22Rv1 (cell line): ENCODE results near the gene FAM50B.

Experiments used
- H3K27ac ChIP-seq: fragments of 450-650 bp; 2 replicates; pipeline ENCODE4 v1.5.1; 2017
- CTCF ChIP-seq: fragments of 450-650 bp; IDR thresholded peaks from 2 replicates; pipeline ENCODE4 v1.5.1; 2017; ENCODE audit warnings: mild to moderate bottlenecking
- ZFX ChIP-seq: fragments of 450-650 bp; IDR thresholded peaks from 2 replicates; pipeline ENCODE4 v1.6.1; 2017; ENCODE audit warnings: antibody characterized with exemption, borderline replicate concordance

FAM50B gene

GRCh38 chr6:3835055-3835731 is 14.0 kb upstream of the FAM50B start:
- no peak for TF ChIP-seq ZFX
- peak; percentile 69 for TF ChIP-seq CTCF
- H3K27ac ChIP-seq: peak overlapping the region; percentile 19

GRCh38 chr6:3835785-3836184 is 13.4 kb upstream of the FAM50B start:
- TF ChIP-seq CTCF (no peak), ZFX (no peak)
- peak overlapping the region; percentile 19; the same call in 1 of the 2 replicates for H3K27ac ChIP-seq

DNA sequence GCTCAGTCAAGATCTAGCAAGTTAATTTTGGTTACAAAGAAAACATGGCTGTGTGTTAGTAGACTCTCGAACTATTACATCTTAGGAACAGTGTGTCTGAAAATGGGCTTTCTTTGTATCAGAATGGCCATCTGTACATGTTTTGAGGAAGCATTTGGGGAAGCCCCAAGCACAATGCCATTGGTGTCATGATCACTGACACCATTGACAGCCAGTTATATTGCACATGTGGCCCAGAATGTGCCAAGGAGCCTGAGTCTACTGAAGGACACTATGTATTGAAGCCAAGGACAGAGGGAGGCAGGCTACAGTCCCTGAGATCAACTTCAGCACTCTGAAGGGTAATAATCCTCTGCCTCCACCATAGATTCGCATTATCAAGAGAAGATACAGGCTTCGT is 12.6 kb upstream of the FAM50B start:
- no peak overlapping the region for H3K27ac ChIP-seq
- TF ChIP-seq ZFX: no peak

DNA sequence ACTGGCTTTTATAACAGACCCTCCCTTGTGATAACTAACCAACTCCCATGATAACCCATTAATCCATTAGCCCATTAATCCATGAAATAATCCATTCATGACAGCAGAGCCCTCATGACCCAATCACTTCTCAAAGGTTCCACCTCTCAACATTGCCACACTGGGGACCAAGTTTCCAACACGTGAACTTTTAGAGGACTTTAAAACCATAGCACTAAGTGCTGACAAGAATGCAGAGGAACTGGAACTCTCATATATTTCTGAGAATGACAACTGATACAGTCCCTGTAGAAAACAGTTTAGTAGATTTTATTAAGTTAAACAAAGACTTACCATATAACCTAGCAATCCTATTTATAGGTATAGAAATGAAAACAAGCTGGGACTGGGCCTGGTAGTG is 11.4 kb upstream of the FAM50B start:
- no peak overlapping the region for H3K27ac ChIP-seq
- no peak for TF ChIP-seq ZFX
- TF ChIP-seq CTCF: no peak

DNA sequence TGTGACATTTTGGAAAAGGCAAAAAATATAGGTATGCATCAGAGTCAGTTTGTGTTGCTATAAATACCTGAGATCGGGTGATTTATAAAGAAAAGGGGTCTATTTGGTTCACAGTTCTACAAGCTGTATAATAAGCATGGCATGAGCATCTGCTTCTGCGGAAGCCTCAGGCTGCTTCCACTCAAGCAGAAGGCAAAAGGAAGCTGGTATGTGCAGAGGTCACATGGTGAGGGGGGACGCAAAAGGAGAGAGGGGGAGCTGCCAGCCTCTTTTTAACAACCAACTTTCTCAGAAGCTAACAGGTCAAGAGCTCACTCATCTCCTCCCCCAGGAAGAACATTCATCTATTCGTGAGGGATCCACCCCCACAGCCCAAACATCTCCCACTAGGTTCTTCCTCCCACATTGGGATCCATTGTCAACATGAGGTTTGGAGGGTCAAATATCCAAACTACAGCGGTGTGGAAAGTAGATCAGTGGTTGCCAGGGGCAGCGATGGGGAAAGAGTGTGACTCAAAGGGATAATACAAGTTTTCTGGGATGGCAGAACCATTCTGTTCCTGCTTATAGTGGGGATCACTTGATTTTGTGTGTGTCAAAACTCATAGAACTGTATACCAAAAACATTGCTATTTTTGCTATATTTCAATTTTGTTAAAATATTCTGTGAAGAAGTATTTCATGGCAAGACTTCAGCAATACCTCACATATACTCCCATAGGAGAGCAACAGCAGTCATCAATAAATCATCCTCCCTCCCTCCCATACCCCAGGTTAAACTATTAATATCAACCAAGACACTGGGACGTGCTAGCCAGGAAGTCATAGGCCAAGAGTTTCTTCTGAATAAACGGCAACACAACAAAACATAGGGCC is 9.9 kb upstream of the FAM50B start:
- H3K27ac ChIP-seq: no peak overlapping the region
- TF ChIP-seq CTCF (no peak), ZFX (no peak)

DNA sequence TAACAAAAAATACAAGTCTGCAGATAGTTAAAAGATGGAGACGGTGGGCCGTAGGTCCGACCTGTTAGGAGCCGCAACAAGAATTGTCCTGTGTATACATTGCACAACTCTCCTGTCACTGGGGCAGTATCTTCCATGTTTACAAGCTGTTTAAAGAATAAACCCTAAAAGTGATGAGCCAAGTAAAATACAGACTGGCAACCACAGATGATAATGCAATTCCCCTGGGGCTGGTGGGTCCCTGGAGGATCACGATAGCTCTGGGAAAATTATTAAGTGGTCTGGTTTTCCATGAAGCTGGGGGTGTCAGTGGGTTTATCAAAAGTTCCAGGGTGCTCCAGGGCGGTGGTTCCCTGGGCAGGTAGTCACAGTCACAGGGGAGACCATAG is 8.1 kb upstream of the FAM50B start:
- no peak for TF ChIP-seq ZFX
- TF ChIP-seq CTCF: no peak

GRCh38 chr6:3841711-3842565 is 7.2 kb upstream of the FAM50B start:
- H3K27ac ChIP-seq: no peak overlapping the region
- TF ChIP-seq CTCF (no peak), ZFX (no peak)

More for the DNA sequence above, 8.1 kb upstream of the FAM50B start:
- H3K27ac ChIP-seq: no peak overlapping the region
